Measurements from ENCODE around the gene CKLF.

DNA sequence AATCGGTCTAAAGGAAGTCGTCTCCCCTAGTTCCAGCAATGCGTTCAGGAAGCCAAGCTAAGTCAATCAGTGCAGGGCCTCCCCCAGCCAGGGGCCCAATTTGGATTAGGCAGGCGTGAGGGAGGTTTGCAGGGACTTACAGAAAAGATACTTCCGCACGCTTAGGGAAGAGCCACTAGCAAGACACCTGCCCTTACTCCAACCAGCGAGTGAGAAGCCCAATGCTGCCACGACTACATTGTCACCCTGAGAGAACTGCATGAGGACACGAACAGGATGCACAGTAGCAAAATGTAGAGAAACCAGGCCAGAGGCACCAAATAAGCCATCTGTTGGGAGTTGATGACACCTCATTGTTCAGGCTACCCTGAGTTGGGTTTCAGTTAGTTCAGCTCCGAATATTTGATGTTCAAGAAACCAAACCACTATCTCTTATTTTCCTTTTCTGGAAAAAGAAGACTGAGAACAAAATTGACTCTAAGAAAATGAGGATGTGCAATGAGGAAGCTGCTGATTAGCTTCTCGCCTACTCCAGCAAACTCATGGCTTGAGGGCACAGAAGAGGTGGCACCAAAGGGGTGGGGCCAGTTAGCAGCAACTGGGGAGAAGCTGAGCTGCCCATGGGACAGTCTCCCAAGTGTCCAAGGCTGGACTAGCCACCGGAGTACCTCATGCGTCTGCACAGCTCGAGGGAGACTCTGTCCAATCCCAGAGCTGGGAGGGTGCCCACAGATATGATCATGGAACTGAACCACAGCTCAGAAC, 31.8 kb upstream of the CKLF start:
- TF ChIP-seq POLR2AphosphoS5 (IDR thresholded peaks at IDR 0.05; ENCODE audit: low read depth, low read length) (no peak), FOSL2 (IDR thresholded peaks at IDR 0.05; ENCODE audit: borderline replicate concordance, low read depth) (no peak), RFX5 (IDR thresholded peaks at IDR 0.05; ENCODE audit: low read length) (no peak), YY1 (IDR thresholded peaks at IDR 0.05; ENCODE audit: low read depth) (no peak), MXI1 (IDR thresholded peaks at IDR 0.05; ENCODE audit: low read depth, low read length) (no peak), FOXJ3 (CRISPR knock-in tag; IDR thresholded peaks at IDR 0.05) (no peak), NRF1 (IDR thresholded peaks at IDR 0.05; ENCODE audit: low read depth, low read length) (no peak), CHD2 (IDR thresholded peaks at IDR 0.05; ENCODE audit: low read length, partially characterized antibody) (no peak), FOXM1 (IDR thresholded peaks at IDR 0.05; ENCODE audit: low read depth) (no peak)
- TF ChIP-seq, protein P1, sequence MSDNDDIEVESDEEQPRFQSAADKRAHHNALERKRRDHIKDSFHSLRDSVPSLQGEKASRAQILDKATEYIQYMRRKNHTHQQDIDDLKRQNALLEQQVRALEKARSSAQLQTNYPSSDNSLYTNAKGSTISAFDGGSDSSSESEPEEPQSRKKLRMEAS (IDR thresholded peaks at IDR 0.05; ENCODE audit: low read depth): no peak
- TF ChIP-seq, protein P2, sequence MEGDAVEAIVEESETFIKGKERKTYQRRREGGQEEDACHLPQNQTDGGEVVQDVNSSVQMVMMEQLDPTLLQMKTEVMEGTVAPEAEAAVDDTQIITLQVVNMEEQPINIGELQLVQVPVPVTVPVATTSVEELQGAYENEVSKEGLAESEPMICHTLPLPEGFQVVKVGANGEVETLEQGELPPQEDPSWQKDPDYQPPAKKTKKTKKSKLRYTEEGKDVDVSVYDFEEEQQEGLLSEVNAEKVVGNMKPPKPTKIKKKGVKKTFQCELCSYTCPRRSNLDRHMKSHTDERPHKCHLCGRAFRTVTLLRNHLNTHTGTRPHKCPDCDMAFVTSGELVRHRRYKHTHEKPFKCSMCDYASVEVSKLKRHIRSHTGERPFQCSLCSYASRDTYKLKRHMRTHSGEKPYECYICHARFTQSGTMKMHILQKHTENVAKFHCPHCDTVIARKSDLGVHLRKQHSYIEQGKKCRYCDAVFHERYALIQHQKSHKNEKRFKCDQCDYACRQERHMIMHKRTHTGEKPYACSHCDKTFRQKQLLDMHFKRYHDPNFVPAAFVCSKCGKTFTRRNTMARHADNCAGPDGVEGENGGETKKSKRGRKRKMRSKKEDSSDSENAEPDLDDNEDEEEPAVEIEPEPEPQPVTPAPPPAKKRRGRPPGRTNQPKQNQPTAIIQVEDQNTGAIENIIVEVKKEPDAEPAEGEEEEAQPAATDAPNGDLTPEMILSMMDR (IDR thresholded peaks at IDR 0.05): no peak
- TF ChIP-seq, protein P3, sequence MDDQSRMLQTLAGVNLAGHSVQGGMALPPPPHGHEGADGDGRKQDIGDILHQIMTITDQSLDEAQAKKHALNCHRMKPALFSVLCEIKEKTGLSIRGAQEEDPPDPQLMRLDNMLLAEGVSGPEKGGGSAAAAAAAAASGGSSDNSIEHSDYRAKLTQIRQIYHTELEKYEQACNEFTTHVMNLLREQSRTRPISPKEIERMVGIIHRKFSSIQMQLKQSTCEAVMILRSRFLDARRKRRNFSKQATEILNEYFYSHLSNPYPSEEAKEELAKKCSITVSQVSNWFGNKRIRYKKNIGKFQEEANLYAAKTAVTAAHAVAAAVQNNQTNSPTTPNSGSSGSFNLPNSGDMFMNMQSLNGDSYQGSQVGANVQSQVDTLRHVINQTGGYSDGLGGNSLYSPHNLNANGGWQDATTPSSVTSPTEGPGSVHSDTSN (IDR thresholded peaks at IDR 0.05): no peak
- TF ChIP-seq, protein P4, sequence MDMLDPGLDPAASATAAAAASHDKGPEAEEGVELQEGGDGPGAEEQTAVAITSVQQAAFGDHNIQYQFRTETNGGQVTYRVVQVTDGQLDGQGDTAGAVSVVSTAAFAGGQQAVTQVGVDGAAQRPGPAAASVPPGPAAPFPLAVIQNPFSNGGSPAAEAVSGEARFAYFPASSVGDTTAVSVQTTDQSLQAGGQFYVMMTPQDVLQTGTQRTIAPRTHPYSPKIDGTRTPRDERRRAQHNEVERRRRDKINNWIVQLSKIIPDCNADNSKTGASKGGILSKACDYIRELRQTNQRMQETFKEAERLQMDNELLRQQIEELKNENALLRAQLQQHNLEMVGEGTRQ (IDR thresholded peaks at IDR 0.05; ENCODE audit: borderline replicate concordance, low read depth, low read length): no peak
- TF ChIP-seq, protein P5, sequence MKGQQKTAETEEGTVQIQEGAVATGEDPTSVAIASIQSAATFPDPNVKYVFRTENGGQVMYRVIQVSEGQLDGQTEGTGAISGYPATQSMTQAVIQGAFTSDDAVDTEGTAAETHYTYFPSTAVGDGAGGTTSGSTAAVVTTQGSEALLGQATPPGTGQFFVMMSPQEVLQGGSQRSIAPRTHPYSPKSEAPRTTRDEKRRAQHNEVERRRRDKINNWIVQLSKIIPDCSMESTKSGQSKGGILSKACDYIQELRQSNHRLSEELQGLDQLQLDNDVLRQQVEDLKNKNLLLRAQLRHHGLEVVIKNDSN (IDR thresholded peaks at IDR 0.05; ENCODE audit: borderline replicate concordance, low read depth): no peak

Data from SK-N-SH (cell line).